Dermis microvascular lymphatic vessel endothelial cell (primary cell): ENCODE results near the gene HDLBP. TPM values are rescaled to one million over a fixed set of nuclear protein-coding genes. Genes with fewer than 3 reads are reported as not detected.
"Not testable (repeated sequence)": the region's sequence is repeated elsewhere in the genome, so short reads cannot be mapped to it uniquely, and the experiment has no call there.

Source experiments
- DNase-seq, 2 donors: peaks; one replicate each; pipeline versions ENCODE4 v3.0.0 to v3.0.0-alpha.2; 2010; ENCODE audit warnings: low read depth in 2 of 2
- total RNA-seq: library from RNA; depleted of rRNA; stranded (reverse); fragments of >200 nt; gene quantifications from 2 replicates; pipeline ENCODE4 v1.2.1, GENCODE V29; 2014

The HDLBP gene
- total RNA-seq, 1 donor from 2014 or later: 660 TPM

- no peak for DNase-seq
Observed at GRCh38 chr2:241279828-241280227, 35.6 kb downstream of the HDLBP start.

GRCh38 chr2:241279413-241279812, 36.1 kb downstream of the HDLBP start:
- DNase-seq: no peak

GRCh38 chr2:241278306-241278705, 37.2 kb downstream of the HDLBP start:
- not testable (repeated sequence) for DNase-seq

- no peak for DNase-seq
Observed at GRCh38 chr2:241275910-241276309, 39.6 kb downstream of the HDLBP start.

- no peak for DNase-seq
Observed at GRCh38 chr2:241275504-241275903, 40.0 kb downstream of the HDLBP start.

- DNase-seq: no peak
Observed at GRCh38 chr2:241274127-241274526, 41.3 kb downstream of the HDLBP start.

- no peak for DNase-seq
Observed at GRCh38 chr2:241273210-241274020, 42.1 kb downstream of the HDLBP start.

GRCh38 chr2:241272303-241273209, 42.9 kb downstream of the HDLBP start:
- DNase-seq: peak in 1 of 2 donors; percentile 75

- DNase-seq: peak; percentile 39 to 88
Observed at GRCh38 chr2:241271706-241272302, 43.7 kb downstream of the HDLBP start.

GRCh38 chr2:241270531-241270930, 44.9 kb downstream of the HDLBP start:
- DNase-seq: no peak

- DNase-seq: no peak
Observed at GRCh38 chr2:241269707-241270520, 45.6 kb downstream of the HDLBP start.

GRCh38 chr2:241268716-241269445, 46.6 kb downstream of the HDLBP start:
- DNase-seq: no peak

- peak in 1 of 2 donors; percentile 32 for DNase-seq
Observed at GRCh38 chr2:241268306-241268705, 47.2 kb downstream of the HDLBP start.

- DNase-seq: no peak
Observed at GRCh38 chr2:241267249-241268067, 48.0 kb downstream of the HDLBP start.

GRCh38 chr2:241265506-241265905, 50.0 kb downstream of the HDLBP start:
- no peak for DNase-seq

- DNase-seq: no peak
Observed at GRCh38 chr2:241263061-241263460, 52.4 kb downstream of the HDLBP start.

GRCh38 chr2:241261628-241262027, 53.8 kb downstream of the HDLBP start:
- DNase-seq: no peak

- no peak for DNase-seq
Observed at GRCh38 chr2:241260911-241261310, 54.6 kb downstream of the HDLBP start.

GRCh38 chr2:241258505-241259280, 56.8 kb downstream of the HDLBP start:
- peak in 1 of 2 donors; percentile 21 for DNase-seq
